Activated CD4-positive, alpha-beta T cell treated with anti-CD3 and anti-CD28 coated beads for 48 hours (primary cell): ENCODE results near the gene HECTD3.

Source experiments
- DNase-seq: peaks from one replicate; pipeline ENCODE4 v3.0.0-alpha.2; 2020

Gene HECTD3

DNA sequence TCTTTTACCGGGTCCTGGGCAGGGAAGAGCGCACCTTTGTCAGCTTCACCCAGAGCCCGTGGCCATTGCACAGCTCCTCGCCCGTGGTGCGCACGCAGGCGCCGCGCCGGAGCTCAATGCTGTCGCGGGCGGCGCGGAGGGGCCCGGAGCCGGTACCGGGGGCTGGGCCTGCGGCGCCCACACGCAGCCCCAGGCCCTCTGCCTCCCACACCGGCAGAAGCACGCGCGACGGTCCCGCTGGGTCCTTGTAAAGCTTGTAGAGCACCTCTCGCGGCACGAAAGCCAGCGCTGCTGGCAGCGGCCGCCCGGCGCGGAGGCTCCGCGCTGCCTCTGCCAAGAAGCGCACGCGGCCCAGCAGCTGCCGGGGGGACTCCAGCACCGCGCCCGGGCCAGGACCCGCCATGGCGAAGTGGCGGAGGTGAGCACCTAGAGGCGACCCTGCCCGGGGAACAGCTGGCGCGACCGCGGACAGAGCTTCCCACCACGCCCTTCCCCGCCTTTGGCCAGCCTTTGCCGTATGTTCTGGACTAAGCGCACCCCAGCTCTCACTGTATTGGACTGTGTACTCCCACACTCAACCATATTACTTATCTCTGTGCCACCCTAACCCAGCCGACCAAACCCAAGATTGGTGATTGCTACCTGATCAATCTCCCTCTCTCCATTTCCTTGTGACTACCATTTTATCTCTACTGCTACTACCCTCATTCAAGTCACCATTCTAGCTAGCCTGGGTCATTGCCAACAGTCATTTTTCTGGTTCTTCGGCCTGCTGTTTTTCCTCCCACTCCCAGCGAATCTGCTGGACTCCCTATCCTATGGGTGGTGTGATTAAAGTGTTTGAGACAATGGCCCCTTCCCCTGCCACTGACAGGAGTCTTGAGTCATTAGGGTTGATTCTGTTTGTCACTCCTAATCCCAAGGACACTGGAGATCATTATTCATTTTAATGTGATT is at the start of gene HECTD3:
TSS of gene HECTD3 (minus strand) at position 470 of the 957 bp plus-strand sequence. CDS start at position 403, 67 bp downstream.
- DNase-seq = peak; percentile 78

DNA sequence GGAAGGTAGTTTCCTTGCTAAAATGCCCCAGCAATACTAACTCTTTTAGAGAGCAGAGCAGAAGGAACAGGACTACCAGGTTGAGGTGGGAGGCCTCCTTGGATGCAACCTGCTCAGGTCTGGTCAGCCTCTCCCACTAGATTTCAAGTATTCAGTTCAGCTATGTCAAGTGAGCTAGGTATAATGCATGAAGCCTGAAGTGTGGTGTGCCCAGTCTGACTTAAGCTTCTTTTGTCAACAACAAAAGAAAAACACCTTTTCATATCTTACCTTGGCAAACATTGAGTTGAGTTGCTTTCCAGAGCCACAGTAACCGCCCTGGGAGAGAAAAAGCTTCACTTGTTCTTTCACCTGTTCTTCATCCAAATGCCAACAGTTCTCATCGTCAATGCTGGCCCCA is 48.7 kb upstream of the HECTD3 start:
- DNase-seq = no peak

DNA sequence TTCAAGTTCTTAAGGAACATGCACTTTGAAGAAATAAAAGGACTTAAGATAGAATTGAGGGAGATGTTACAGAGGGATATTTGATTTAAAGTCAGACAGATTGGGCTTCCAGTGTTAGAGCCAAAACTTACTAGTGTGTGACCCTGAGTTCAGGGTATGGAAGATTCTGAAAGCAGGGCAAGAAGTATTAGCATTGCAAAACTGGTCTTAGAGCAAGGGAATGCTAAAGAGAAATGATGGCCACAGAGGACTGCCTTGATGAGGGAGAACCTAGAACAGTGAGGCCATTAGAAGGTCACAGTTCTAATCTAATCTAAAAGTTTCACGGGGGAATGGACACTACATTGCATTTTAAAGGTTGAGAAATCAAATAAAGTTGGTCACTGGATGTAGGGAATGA is 46.4 kb upstream of the HECTD3 start:
- no peak for DNase-seq

DNA sequence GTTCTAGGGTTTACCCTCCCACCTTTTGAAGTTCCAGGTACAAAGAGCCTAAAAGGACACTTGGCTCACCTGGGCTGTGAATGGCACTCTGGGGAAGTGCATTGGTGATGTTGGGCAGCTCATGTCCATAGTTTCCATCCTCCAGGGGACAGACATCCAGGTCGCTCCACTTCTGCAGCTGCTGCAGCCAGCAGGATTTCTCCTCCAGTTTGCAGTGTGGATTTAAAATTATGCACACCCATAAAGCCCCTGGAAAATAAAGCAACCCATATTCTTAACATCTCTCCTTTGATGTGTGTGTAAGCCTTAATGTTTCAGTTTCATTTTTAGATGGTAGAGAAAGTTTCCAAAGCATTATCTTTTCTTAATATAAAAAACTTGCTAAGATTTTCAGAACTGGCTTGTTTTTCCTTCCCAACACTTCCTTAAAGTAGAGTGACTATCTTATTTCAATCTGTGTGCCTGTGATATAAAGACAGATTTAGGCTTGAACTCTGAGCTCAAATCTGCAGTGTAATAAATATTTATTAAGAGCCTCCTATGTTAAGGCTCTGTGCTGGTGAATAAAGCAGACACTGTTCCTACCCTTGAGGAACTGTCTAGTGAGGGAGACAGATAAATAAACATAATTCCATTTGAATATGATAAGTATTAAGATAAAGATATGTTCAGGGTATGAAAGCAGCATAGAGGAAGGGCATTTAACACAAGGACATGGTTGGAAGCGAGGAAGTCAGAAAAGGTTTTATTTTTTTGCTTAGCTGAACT is 40.1 kb upstream of the HECTD3 start:
- DNase-seq = no peak

DNA sequence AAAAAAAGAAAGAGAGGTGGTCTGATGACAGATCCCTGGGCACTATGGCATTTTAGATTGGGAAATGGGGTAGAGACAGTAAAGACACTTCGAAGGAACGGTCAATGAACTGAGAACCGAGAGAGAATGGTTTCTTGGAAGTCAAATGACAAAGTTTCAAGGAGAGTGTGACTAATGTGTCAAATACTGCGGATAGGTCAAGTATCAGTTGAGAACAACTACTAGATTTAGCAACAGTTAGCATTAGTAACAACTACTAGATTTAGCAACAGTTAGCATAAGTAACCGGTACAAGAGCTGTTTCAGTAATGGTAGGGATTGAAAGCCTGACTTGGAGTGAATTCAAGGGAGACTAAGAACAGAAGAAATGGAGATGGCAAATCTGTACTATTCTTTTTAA is 35.9 kb upstream of the HECTD3 start:
- DNase-seq = no peak

DNA sequence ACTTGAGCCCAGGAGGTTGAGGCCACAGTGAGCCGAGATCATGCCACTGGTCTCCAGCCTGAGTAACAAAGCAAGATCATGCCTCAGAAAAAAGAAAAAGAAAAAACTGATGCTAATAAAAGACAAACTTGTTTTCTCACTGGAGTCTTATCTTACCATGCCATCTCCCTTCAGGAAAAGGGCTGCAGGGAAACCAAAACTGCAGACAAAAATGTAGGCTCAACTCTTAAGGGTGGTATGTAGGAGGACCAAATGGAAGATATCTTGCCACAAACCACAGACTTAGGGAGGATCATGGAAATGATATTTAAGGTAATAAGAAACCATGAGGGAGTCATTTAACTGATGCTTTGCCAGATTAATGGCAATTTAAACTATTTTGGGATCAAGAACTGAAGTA is 33.8 kb upstream of the HECTD3 start:
- DNase-seq = no peak

DNA sequence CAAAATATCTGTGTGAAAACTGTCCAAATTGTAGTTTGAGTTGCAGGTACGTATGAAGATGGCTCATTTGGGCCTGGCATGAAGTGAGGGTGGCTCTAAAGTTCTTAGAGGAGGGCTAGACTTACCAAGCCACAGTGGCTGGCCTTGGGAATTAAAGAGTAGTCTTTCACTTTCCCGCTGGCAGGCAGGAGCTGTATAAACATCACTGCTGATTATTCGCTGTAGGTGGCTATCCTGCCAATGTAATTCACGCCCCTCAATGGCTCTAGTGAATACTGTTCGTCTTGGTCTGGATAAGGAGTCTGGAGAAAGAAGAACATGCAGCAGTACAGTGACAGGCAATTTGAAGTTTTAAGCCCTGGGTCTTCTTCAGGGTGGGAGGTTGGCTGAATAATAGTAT is 32.0 kb upstream of the HECTD3 start:
- no peak for DNase-seq

DNA sequence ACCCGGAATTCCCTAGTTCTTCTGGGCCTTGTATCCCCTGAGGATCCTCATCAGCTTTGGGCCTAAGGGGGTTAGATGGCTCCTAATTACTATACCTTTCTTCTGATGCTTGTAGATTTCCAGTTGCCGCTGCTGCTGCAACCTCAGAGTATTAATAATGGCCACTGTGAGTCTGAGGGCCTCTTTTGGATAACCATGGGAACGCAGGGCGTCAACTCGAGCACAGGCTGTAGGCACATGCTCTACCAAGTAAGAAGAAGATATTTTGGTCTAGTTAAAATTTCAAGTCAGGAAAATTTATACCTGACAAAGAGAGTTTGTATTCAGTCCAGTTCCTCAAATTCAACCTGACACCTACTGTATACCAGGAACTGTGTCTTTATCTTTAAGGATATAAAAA is 29.2 kb upstream of the HECTD3 start:
- DNase-seq = no peak

DNA sequence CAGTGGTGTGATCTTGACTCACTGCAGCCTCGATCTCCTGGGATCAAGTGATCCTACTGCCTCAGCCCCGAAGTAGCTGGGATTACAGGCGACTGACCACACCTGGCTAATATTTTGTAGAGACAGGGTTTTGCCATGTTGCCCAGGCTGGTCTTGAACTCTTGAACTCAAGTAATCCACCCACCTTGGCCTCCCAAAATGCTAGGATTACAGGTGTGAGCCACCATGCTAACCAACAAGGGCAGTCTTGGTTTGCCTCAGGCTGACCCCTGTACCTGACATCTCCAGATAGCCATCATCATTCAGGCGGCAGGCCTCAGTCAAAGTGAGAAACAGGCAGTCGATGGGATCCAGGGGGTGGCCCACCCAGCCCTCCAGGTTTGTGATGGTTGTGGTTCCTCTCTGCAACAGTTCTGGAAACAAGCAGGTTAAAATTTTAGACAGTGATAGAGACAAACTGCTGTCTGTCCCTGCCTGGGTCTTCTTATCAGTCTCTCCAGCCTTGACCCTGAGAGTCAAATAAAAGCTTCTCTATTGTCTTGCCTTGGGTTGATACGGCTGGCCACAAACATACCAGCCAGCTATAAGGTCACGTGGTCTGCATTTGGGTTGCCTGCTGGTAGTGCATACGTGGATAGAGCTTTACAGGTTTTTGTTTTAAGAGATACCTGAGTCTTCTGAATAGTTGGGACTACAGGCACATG is 27.7 kb upstream of the HECTD3 start:
- no peak for DNase-seq

DNA sequence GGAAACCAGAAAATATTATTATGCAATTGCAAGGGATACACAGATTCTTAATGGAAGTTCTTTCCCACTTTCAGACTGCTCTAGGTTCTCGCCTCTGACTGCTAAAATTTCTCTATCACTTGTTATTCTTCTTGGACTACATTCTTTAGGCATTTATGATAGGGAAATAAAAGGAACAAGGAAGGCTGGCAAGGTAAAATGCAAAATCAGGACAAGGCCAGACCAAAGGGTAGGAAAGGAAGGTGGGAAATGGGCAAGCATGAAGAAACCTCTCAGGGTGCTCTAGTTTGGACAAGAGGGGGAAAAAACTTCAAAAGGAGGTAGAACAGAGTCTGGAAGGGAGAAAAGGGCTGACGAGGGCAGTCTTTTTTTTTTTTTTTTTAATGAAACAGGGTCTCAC is 27.1 kb upstream of the HECTD3 start:
- no peak for DNase-seq

DNA sequence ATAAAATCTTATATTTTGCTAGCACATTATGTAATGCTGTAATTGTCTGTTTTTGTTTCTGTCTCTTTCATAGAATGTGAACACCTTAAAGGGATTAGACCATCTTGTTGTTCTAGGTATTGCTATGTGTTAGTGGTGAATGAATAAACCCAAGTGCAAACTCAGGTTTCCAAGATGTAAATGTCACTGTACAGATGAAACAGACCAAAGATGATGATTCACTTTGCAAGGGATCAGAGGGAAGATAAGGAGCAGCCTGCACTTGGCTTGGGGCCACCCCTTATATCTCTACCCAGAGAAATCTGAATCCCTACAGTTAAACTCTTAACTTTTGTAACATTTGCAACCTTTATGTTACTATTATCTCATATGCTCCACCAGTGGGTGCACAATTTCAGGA is 26.3 kb upstream of the HECTD3 start:
- peak; percentile 38 for DNase-seq

DNA sequence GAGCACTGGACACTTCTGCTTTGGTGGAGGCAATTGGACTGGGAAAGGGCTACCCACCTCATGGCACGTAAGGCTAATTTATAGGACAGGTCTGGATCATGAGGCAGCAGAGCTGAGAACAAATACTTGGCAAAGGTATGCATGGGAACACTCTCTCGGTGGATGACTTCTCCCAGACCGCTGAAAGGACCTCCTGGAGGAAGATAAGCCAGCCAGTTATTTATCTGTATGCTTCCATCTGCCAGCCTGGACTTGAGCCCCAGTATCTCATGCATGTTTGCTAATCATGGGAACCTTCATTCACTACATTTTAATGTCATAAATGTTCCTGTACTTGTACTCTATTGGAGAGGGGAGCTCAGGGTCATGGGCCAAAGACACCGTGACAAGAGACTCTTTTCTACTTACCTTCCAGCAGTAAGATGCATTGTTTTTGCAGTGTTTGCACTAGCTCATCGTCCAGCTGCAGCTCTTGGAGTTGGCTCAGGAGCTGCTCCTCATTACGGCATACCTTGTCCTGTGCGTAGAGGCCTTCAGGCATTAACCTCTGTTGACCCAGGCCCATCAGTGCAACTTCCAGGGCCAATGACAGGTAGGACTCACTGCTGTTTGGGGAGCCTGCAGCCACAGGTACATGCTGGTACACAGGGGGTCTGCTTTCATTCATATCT is 24.6 kb upstream of the HECTD3 start:
- no peak for DNase-seq

DNA sequence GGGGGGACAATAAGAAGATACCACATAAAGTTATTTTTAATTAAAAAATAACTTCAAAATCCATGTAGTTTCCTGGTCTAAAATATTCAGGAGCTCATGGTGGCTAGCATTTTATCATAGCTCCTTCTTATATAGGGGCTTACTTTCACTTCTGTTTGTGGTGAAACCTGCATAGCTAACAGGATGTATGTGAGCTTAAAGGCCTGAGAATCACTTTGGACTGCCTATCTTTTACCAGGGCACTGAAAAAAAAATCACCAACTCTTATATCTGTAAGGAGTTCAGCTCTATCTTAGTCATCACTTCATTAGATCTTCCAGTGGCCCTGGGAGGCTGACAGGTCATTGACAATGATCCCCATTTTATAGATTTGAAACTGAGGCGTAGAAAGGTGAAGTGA is 22.2 kb upstream of the HECTD3 start:
- DNase-seq = no peak

DNA sequence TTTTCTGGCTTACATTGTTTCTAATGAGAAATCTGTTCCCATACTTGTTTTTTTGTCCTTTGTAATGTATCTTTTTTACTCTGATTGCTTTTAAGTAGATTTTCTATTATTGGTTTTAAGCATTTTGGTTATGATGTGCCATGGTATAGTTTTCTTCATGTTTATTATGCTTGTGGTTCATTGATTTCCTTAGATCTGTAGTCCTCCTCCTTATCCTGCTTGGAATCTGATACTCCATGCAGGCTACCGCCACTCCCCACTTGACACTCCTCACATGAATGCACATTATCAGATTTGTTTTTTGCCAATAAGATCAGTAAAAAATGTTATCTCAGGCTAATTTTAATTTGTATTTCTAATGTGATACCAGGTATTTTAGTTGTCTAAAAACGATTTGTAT is 21.7 kb upstream of the HECTD3 start:
- no peak for DNase-seq

DNA sequence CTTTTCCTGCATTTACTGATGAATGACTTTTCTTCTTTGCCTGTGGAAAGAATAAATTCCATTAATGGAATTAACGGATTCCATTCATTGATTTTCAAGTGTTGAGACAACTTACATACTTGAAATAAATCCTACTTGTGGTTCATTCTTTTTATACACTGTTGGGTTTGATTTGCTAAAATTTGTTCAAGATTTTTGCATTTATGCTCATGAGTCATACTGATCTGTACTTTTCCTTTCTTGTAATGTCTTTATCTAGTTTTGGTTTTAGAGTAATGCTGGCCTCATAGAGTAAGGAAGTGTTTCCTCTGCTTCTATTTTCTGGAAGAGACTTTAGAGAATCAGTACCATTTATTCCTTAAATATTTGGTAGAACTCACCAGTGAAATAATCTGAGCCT is 15.3 kb upstream of the HECTD3 start:
- DNase-seq = no peak

DNA sequence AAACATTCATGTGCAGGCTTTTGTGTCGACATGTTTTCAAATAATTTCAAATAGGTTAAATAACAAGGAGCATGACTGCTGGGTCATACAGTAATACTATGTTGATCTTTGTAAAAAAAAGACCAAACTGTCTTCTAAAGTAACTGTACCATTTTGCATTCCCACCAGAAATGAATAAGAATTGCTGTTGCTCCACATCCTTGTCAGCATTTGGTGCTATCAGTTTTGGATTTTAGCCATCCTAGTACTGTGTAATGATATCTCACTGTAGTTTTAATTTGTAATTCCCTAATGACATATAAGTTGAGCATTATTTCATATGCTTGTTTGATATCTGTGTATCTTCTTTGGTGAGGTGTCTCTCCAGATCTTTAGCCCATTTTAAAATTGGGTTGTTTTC is 12.5 kb upstream of the HECTD3 start:
- DNase-seq = no peak

DNA sequence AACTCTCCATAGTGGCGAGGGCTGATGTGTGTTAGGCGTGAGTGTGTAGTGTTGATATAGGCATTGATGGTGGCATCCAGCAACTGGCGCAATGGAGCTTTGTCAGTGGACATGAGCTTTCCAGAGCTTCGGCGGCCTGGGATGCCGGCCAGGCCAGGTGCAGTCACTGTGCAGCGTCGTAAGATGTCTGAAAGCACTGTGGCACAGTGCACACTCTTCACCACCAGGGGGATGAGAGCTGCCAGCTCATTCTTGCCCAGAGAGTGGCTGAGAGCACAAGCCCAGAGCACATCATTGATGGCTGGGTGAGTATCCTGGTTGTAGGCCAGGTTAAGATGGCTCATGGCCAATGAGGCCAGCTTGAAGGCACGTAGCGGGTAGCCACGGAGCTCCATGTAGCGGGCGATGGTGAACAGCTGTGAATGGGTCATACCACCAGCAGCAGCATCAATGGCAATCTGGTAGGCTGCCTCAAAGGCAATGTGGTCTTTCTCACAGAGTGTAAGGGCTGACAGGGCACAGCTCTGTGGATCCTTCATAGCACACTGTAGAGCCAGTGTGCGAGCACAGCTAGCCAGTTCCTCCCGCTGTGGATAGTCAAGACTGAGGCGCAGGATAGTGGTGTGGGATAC is 7.6 kb upstream of the HECTD3 start:
- DNase-seq = peak; percentile 79

DNA sequence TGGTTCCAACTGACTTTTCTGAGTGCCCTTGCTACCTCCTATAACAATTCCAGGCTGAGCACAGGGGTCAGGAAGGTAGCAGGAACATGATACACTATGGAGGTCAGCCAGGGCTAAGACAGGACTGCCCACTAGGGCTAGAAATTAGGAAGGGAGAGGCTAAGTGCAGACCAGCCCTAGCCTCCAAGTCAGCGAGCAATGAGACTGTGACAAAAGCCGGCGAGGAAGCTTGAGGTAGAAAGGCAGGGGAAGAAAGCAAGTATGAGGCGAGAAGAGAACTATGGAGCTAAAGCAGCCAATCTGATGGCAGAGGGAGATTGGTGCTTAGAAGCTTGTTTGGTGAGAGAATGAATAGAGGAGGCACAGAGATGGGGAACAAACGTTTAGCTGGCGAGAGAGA is 5.6 kb upstream of the HECTD3 start:
- no peak for DNase-seq

DNA sequence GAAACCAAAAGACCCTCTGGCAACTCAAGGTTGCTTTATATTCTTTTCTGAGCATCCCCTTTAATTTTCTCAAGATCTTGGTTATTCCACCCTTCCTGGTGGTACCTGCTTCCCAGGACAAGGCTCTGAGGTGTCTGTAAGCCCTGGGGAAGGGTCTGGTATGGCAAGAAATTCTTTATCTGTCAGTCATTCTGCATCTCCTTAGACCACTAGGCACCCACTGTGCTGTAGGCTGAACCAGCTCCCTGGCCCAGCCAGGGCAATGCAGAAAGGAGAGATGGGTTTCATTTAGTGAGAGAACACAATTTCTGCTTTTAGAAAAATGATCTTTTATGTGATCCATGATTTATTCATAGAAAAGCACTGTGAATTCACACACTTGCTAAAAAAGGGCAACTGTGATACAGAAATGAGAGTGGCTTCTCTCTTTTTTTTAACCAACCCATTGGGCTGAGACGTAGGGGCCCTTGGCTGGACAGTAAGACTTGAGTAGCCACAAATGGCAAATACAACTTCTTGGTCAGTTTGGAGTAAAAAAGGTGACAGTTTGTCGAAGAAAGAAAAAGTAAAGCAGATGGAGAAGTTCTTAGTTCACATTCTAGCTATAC is 5.1 kb upstream of the HECTD3 start:
- no peak for DNase-seq

DNA sequence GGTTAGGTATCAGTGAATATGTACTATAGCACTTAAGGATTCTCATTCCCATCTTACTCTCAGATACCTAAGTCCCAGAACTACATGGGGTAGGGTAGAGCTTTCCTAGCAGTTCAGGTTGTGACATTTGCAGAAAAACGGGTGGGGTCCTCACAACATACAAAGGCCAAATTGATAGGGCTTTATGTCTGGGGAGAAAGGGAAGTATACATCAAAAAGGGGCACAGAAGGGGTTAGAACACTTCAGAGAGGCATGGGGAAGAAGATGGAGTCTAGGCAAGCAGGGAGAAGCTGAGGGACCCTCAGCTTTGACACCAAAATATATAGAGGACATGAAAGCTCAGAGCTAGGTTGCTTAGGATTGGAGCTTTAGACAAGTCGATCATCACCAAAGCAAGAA is 4.6 kb upstream of the HECTD3 start:
- DNase-seq = no peak

DNA sequence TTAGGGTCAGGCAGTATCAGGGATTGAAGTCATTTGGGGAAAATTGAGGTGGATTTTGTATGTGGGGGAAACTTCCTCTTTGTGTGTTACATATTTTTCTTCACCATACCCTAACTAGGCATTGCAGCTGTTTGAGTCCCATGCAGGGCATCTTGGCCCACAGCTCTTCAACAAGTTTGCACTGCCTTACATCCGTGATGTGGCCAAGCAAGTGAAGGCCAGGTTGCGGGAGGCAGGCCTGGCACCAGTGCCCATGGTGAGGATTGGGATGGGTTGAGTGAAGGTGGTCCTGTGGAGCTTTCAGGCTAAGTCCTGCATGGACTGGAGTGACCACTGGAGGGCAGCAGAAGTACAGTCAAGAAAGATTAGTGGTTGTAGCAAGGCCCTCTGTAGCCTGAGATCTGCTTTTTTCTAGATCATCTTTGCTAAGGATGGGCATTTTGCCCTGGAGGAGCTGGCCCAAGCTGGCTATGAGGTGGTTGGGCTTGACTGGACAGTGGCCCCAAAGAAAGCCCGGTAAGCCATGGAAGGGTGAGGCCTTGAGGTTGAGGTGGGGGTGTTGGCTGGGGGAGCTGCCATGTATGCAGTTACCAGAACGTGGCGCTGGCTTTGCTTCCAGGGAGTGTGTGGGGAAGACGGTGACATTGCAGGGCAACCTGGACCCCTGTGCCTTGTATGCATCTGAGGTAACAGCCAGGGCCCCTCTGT is 3.4 kb upstream of the HECTD3 start:
- DNase-seq = peak; percentile 88
